Panc1 (cell line): Measurements from ENCODE around the gene USP6NL.

Experiments used
- POLR2AphosphoS5 ChIP-seq: IDR thresholded peaks from 2 replicates; pipeline ENCODE4 v1.6.1; 2012; ENCODE audit warnings: mild to moderate bottlenecking, low read depth, low read length, moderate library complexity
- TF ChIP-seq, protein P1 (sequence below): fragments of 450-650 bp; IDR thresholded peaks from 2 replicates; pipeline ENCODE4 v1.5.1; 2017; ENCODE audit warnings: mild to moderate bottlenecking
- TF ChIP-seq, protein P2 (sequence below), 2 experiments: IDR thresholded peaks; 2 replicates each; pipeline ENCODE4 v1.6.1; 2011 to 2012; ENCODE audit warnings: low read depth in 2 of 2, control low read depth in 1 of 2, low read length in 1 of 2, mild to moderate bottlenecking in 1 of 2, moderate library complexity in 1 of 2; ENCODE audit not compliant: insufficient read depth in 1 of 2

DNA sequence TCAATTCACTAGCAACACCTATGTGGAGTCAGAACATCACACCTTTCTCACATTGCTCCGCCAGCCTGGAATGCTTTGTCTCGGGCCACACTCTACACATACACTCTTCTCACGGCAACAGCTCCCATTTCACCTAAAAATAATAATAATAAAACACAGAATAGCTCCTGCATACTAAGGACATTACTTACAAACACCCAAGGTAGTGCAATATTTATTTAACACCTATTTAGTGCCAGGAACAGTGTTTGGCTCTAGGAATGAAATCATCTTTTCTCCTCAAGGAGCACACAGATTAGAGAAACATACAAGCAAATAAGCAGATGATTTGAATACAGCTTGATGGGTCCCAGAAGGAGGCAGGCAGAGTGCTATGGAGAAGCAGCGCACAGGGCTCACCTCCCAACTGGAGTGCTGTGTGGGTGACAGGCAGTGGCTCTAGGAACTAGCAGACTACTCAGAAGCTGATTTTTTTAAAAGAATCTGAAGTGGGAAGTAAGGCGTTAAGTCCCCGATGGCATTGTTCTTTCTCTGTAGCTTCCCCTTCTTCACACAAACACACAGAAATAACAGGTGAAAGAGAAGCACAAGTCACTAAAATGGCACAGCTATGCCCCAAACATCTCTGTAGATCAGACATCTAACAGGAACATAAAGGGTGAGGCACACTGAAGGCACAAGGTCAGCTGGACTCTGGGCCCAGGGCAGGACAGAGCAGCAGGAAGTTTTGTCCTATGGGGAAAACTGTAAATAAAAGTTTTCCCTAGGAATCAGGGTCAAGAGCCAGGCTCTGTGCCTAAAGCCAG is 16.7 kb downstream of the USP6NL start:
- TF ChIP-seq, protein P1, sequence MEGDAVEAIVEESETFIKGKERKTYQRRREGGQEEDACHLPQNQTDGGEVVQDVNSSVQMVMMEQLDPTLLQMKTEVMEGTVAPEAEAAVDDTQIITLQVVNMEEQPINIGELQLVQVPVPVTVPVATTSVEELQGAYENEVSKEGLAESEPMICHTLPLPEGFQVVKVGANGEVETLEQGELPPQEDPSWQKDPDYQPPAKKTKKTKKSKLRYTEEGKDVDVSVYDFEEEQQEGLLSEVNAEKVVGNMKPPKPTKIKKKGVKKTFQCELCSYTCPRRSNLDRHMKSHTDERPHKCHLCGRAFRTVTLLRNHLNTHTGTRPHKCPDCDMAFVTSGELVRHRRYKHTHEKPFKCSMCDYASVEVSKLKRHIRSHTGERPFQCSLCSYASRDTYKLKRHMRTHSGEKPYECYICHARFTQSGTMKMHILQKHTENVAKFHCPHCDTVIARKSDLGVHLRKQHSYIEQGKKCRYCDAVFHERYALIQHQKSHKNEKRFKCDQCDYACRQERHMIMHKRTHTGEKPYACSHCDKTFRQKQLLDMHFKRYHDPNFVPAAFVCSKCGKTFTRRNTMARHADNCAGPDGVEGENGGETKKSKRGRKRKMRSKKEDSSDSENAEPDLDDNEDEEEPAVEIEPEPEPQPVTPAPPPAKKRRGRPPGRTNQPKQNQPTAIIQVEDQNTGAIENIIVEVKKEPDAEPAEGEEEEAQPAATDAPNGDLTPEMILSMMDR = no peak
- TF ChIP-seq POLR2AphosphoS5 = no peak
- TF ChIP-seq, protein P2, sequence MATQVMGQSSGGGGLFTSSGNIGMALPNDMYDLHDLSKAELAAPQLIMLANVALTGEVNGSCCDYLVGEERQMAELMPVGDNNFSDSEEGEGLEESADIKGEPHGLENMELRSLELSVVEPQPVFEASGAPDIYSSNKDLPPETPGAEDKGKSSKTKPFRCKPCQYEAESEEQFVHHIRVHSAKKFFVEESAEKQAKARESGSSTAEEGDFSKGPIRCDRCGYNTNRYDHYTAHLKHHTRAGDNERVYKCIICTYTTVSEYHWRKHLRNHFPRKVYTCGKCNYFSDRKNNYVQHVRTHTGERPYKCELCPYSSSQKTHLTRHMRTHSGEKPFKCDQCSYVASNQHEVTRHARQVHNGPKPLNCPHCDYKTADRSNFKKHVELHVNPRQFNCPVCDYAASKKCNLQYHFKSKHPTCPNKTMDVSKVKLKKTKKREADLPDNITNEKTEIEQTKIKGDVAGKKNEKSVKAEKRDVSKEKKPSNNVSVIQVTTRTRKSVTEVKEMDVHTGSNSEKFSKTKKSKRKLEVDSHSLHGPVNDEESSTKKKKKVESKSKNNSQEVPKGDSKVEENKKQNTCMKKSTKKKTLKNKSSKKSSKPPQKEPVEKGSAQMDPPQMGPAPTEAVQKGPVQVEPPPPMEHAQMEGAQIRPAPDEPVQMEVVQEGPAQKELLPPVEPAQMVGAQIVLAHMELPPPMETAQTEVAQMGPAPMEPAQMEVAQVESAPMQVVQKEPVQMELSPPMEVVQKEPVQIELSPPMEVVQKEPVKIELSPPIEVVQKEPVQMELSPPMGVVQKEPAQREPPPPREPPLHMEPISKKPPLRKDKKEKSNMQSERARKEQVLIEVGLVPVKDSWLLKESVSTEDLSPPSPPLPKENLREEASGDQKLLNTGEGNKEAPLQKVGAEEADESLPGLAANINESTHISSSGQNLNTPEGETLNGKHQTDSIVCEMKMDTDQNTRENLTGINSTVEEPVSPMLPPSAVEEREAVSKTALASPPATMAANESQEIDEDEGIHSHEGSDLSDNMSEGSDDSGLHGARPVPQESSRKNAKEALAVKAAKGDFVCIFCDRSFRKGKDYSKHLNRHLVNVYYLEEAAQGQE (IDR thresholded peaks at IDR 0.05; ENCODE audit: insufficient read depth in 1 of 2, low read depth in 2 of 2, low read length in 1 of 2) = no peak
